IPS DF 4.7 (cell line): ENCODE data around the gene PTPRN2.

Source experiments
- DNase-seq: peaks from one replicate; pipeline ENCODE4 v3.0.0-alpha.2; 2013; ENCODE audit warnings: low spot score; ENCODE audit errors: extremely low read depth

PTPRN2 gene

GRCh38 chr7:157844141-157844540, 743.5 kb downstream of the PTPRN2 start:
- no peak for DNase-seq

GRCh38 chr7:157843336-157844140, 744.1 kb downstream of the PTPRN2 start:
- no peak for DNase-seq

GRCh38 chr7:157841773-157842370, 745.8 kb downstream of the PTPRN2 start:
- DNase-seq = no peak

- no peak for DNase-seq
Observed at GRCh38 chr7:157840914-157841772, 746.5 kb downstream of the PTPRN2 start.

- no peak for DNase-seq
Observed at GRCh38 chr7:157840174-157840913, 747.3 kb downstream of the PTPRN2 start.

- no peak for DNase-seq
Observed at GRCh38 chr7:157839672-157840167, 747.9 kb downstream of the PTPRN2 start.

GRCh38 chr7:157839226-157839625, 748.4 kb downstream of the PTPRN2 start:
- DNase-seq = no peak

GRCh38 chr7:157837561-157837960, 750.1 kb downstream of the PTPRN2 start:
- no peak for DNase-seq

- no peak for DNase-seq
Observed at GRCh38 chr7:157837047-157837446, 750.6 kb downstream of the PTPRN2 start.

GRCh38 chr7:157834501-157835163, 753.0 kb downstream of the PTPRN2 start:
- no peak for DNase-seq

GRCh38 chr7:157832866-157833607, 754.6 kb downstream of the PTPRN2 start:
- no peak for DNase-seq

- no peak for DNase-seq
Observed at GRCh38 chr7:157832421-157832820, 755.2 kb downstream of the PTPRN2 start.

GRCh38 chr7:157832006-157832405, 755.6 kb downstream of the PTPRN2 start:
- DNase-seq = no peak

GRCh38 chr7:157831143-157831905, 756.3 kb downstream of the PTPRN2 start:
- DNase-seq = no peak

GRCh38 chr7:157830331-157830730, 757.3 kb downstream of the PTPRN2 start:
- no peak for DNase-seq

GRCh38 chr7:157829491-157829890, 758.1 kb downstream of the PTPRN2 start:
- no peak for DNase-seq

- no peak for DNase-seq
Observed at GRCh38 chr7:157828881-157829280, 758.7 kb downstream of the PTPRN2 start.

- DNase-seq = no peak
Observed at GRCh38 chr7:157828190-157828589, 759.4 kb downstream of the PTPRN2 start.

- DNase-seq = no peak
Observed at GRCh38 chr7:157827863-157828160, 759.8 kb downstream of the PTPRN2 start.
